Vagina (tissue), 2 donors: ENCODE results near the gene PCNX3. TPM values are rescaled to one million over a fixed set of nuclear protein-coding genes. Genes with fewer than 3 reads are reported as not detected.

ENCODE experiments used
- DNase-seq, 2 donors: peaks; one replicate each; pipeline ENCODE4 v3.0.0-alpha.2; 2017; ENCODE audit errors: extremely low spot score in 2 of 2
- H3K27ac ChIP-seq: fragments of 200-600 bp; sonication (generic); one replicate; pipeline ENCODE4 v1.5.1; 2019
- H3K27me3 ChIP-seq: fragments of 200-600 bp; sonication (generic); one replicate; pipeline ENCODE4 v1.5.1; 2019
- H3K36me3 ChIP-seq, 2 donors: fragments of 200-600 bp; sonication (generic); one replicate each; pipeline ENCODE4 v1.5.1; 2017 to 2019
- H3K4me1 ChIP-seq: fragments of 200-600 bp; sonication (generic); one replicate; pipeline ENCODE4 v1.5.1; 2019
- H3K4me3 ChIP-seq, 2 donors: fragments of 200-600 bp; sonication (generic); 1 replicate in 1 of 2; 2 replicates in 1 of 2; pipeline ENCODE4 v1.5.1; 2016 to 2019
- H3K9me3 ChIP-seq: fragments of 200-600 bp; sonication (generic); one replicate; pipeline ENCODE4 v1.5.1; 2019
- CTCF ChIP-seq, 3 experiments: fragments of 450-650 bp in 2 of 3; fragments of 200-600 bp in 1 of 3; sonication (generic) in 1 of 3; IDR thresholded peaks; one replicate each; pipeline ENCODE4 v1.5.1; 2017 to 2019; ENCODE audit warnings: antibody characterized with exemption in 3 of 3, mild to moderate bottlenecking in 2 of 3, moderate library complexity in 2 of 3
- POLR2A ChIP-seq, 2 donors: fragments of 450-650 bp; IDR thresholded peaks; one replicate each; pipeline ENCODE4 v1.6.1; 2017; ENCODE audit warnings: antibody characterized with exemption in 2 of 2, mild to moderate bottlenecking in 2 of 2, moderate library complexity in 2 of 2
- POLR2AphosphoS5 ChIP-seq, 2 donors: sonication (generic); formaldehyde crosslinking; IDR thresholded peaks; one replicate each; pipeline ENCODE4 v1.9.0; 2017; ENCODE audit warnings: antibody characterized with exemption in 2 of 2, mild to moderate bottlenecking in 2 of 2, low read depth in 1 of 2; ENCODE audit not compliant: insufficient read depth in 1 of 2
- intact Hi-C: fragments of 100-400 bp; cut with DNase I; formaldehyde crosslinking; loops from one replicate; pipeline ENCODE4 v1.15.1; 2023
- total RNA-seq: library from RNA; depleted of rRNA; stranded (reverse); fragments of >200 nt; gene quantifications from one replicate; pipeline ENCODE4 v1.2.3, GENCODE V29; 2016

Gene PCNX3
- total RNA-seq, 1 donor from 2014 or later: 24.8 TPM

DNA sequence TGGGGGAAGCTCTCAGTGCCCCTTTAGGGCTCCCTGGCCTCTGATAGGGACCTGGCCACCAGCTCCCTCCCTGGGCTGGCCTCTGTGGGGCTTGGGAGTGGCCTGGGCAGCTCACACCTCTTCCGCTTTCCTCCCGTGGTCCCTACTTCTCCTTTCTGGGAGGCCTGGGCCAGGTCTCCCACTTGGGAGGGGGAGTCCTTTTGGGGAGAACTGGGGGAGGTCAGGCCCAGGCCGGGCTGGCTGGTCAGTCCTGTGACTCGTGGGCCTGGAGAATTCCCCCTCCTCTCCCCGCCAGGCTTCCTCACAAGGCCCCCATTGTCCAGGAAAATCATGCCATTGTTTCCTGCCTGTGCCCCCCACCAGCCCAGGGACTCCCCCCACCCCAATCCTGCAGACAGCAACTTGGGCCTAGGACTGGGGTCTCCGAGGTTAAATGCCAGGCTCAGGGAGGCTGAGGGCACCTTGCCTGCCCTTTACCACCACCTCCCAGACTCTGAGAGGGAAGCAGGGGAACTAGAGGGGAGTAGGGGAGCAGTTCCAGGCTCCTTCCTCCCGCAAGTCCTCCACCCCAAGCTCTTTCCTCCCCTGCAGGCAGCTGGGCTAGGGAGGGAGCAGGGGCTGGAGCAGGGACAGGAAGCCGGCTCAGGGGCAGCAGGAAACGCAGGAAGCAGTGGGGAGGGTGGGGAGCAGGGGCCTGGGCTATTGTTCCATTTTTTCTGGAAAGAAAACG is 4.4 kb upstream of the PCNX3 start:
- Histone ChIP-seq H3K27me3 (no peaks in the 10 kb centered on the region), H3K9me3 (no peaks in the 10 kb centered on the region), H3K4me3 (peak overlapping the region; percentile 72 to 95), H3K4me1 (peaks cover 66% of the 10 kb centered on the region), H3K36me3 (peaks cover 0 to 7% of the 10 kb centered on the region in 2 donors), H3K27ac (peak overlapping the region; percentile 90)
- TF ChIP-seq POLR2AphosphoS5 (IDR thresholded peaks at IDR 0.05; ENCODE audit: insufficient read depth in 1 of 2, low read depth in 1 of 2) (no peak), CTCF (IDR thresholded peaks at IDR 0.05) (no peak), POLR2A (IDR thresholded peaks at IDR 0.05) (no peak)
- no peak for DNase-seq
- intact Hi-C loops: loop anchor here (5.0 kb wide), 1 partner anchor 39 kb away; the partner anchor contains the start of genes FAM89B and ZNRD2

- Histone ChIP-seq H3K4me1 (peaks cover 68% of the 10 kb centered on the region), H3K36me3 (peaks cover 0 to 7% of the 10 kb centered on the region in 2 donors), H3K27me3 (no peaks in the 10 kb centered on the region), H3K9me3 (no peaks in the 10 kb centered on the region), H3K4me3 (peak overlapping the region; percentile 72 to 95), H3K27ac (peak overlapping the region; percentile 90)
- intact Hi-C loops: loop anchor here (5.0 kb wide), 1 partner anchor 40 kb away; the partner anchor contains the start of genes FAM89B and ZNRD2
- no peak for DNase-seq
- TF ChIP-seq CTCF (IDR thresholded peaks at IDR 0.05) (no peak), POLR2A (IDR thresholded peaks at IDR 0.05) (no peak), POLR2AphosphoS5 (IDR thresholded peaks at IDR 0.05; ENCODE audit: insufficient read depth in 1 of 2, low read depth in 1 of 2) (no peak)
These were observed 3.6 kb upstream of the PCNX3 start for GRCh38 chr11:65611758-65612603.

DNA sequence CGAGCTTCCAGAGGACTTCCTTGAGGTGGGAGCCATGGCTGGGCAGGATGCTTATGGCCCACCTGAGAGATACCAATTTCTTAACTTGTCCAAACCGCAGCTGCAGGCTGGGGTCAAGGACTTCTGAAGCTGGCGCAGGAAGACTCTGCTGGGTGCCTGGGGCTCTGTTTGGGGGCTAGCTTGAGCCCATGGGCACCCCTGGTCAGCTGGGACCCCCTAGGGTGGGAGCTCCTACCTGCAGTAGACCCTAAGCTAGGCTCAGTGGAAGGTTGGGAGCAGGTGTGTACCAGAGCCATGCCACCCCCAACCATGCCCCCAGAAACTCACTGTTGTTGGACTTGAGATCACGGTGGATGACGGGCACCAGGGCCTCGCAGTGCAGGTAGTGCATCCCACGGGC is 2.9 kb upstream of the PCNX3 start:
- TF ChIP-seq POLR2A (IDR thresholded peaks at IDR 0.05) (no peak), POLR2AphosphoS5 (IDR thresholded peaks at IDR 0.05; ENCODE audit: insufficient read depth in 1 of 2, low read depth in 1 of 2) (no peak), CTCF (IDR thresholded peaks at IDR 0.05) (no peak)
- peaks cover 0 to 10% of the 10 kb centered on the region in 2 donors for H3K36me3 ChIP-seq
- H3K27ac ChIP-seq: peak overlapping the region; percentile 90
- no peak for DNase-seq
- H3K4me3 ChIP-seq: peak overlapping the region; percentile 72 to 95
- intact Hi-C loops: loop anchor here (5.0 kb wide), 1 partner anchor 40 kb away; the partner anchor contains the start of genes FAM89B and ZNRD2
- no peaks in the 10 kb centered on the region for H3K9me3 ChIP-seq
- H3K27me3 ChIP-seq: no peaks in the 10 kb centered on the region
- peaks cover 66% of the 10 kb centered on the region for H3K4me1 ChIP-seq

DNA sequence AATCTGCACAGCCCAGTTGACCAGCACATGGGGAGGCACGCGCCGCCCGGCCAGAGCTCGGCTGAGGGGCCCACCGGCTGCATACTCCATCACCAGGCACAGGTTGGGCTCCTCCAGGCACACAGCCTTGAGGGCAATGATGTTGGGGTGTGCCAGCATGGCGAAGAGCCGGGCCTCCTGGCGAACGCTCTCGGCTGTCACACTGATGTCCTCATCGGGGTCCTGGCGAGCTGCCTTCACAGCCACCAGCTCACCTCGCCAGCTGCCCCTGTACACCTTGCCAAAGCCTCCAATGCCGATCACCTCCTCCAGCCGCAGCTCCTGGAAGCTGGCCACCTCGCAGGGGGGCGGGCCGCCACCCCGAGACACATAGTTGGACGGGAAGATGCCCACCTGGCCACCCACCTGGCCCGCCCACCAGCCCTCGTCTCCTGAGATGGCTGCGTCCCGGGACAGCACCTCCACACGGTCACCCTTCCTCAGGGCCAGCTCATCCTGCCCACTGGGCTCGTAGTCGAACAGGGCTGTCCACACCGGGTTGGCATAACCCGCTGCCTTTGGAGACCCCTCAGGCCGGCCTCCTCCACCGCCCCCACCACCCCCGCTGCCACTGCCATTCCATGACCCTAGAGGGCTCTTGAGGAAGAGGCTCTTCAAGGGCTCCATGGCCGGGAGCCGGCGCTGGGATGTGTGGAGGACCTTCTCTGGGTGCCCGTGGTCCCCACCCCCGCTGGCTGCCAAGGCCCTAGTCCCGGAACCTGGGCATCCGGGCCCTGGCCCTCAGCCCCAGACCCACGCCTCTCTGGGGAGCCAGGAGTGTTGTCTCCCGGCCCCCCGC is 2.3 kb upstream of the PCNX3 start:
- TF ChIP-seq CTCF (IDR thresholded peaks at IDR 0.05): no peak
- TF ChIP-seq POLR2A (IDR thresholded peaks at IDR 0.05): no peak
- no peak for TF ChIP-seq POLR2AphosphoS5 (IDR thresholded peaks at IDR 0.05; ENCODE audit: insufficient read depth in 1 of 2, low read depth in 1 of 2)
- H3K27ac ChIP-seq: peak overlapping the region; percentile 90
- no peaks in the 10 kb centered on the region for H3K9me3 ChIP-seq
- no peaks in the 10 kb centered on the region for H3K27me3 ChIP-seq
- intact Hi-C loops: loop anchor here (5.0 kb wide), 1 partner anchor 41 kb away; the partner anchor contains the start of genes FAM89B and ZNRD2
- H3K36me3 ChIP-seq: peaks cover 0 to 16% of the 10 kb centered on the region in 2 donors
- H3K4me1 ChIP-seq: peaks cover 63% of the 10 kb centered on the region
- no peak for DNase-seq
- H3K4me3 ChIP-seq: peak overlapping the region; percentile 72 to 95
